Activated T-cell treated with anti-CD3 and anti-CD28 coated beads for 4 hours (primary cell): ENCODE measurements around the gene SLCO6A1.
"Not testable (repeated sequence)": the region's sequence is repeated elsewhere in the genome, so short reads cannot be mapped to it uniquely, and the experiment has no call there.

Experiments
- DNase-seq: peaks from one replicate; pipeline ENCODE4 v3.0.0-alpha.2; 2020

The SLCO6A1 gene, protein sequence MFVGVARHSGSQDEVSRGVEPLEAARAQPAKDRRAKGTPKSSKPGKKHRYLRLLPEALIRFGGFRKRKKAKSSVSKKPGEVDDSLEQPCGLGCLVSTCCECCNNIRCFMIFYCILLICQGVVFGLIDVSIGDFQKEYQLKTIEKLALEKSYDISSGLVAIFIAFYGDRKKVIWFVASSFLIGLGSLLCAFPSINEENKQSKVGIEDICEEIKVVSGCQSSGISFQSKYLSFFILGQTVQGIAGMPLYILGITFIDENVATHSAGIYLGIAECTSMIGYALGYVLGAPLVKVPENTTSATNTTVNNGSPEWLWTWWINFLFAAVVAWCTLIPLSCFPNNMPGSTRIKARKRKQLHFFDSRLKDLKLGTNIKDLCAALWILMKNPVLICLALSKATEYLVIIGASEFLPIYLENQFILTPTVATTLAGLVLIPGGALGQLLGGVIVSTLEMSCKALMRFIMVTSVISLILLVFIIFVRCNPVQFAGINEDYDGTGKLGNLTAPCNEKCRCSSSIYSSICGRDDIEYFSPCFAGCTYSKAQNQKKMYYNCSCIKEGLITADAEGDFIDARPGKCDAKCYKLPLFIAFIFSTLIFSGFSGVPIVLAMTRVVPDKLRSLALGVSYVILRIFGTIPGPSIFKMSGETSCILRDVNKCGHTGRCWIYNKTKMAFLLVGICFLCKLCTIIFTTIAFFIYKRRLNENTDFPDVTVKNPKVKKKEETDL

DNA sequence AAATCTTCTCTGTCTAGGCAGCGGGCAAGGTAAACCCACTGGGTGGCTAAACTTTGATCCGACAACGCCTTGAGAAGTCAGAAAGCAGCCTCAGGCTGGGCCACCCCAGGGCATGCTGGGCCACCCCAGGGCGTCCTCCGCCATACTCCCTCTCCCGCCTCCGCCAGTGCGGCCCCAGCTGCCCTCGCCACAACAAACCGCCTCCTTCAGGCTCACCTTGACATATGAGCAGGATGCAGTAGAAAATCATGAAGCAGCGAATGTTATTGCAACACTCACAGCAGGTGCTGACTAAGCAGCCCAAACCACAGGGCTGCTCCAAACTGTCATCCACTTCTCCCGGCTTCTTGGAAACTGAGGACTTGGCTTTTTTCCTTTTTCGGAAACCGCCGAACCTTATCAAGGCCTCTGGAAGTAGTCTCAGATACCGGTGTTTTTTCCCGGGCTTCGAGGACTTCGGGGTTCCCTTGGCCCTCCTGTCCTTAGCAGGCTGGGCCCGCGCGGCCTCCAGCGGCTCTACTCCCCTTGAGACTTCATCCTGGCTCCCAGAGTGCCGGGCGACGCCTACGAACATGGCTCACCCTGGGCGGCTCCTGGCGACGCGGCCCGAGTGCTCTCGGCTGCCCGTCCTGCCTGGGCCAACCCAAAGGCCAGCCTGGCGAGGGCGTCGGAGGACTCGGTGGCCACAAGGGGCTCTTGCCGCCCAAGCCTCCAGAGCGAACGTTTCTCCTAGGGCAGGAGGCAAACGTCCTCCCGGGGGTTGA, at the start of gene SLCO6A1:
Gene SLCO6A1 (minus strand): TSS at position 731 of the 764 bp plus-strand sequence. CDS start 157 bp downstream, at position 574.
- no peak for DNase-seq

GRCh38 chr5:102547141-102548035, 48.6 kb upstream of the SLCO6A1 start:
- DNase-seq, result no peak

- no peak for DNase-seq
Measured at GRCh38 chr5:102545175-102545574, 46.4 kb upstream of the SLCO6A1 start.

DNA sequence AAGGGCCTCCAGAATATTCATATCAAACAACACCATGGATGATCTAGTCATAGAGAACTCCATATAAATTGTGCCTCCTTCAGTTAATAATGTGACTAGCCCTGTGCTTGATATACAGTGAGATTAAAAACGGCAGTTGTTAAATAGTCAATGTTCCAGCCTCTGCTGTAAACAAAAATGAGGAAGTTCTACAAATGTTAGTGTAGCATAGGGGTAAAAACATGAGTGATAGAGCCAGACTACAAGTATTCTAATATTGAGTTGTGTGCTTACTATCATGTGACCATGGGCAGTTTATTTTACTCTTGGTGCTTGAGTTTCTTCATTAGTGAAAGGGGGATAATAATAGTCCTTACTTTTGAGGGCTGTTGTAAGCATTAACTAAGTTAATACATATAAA, 43.3 kb upstream of the SLCO6A1 start:
- DNase-seq, result no peak

GRCh38 chr5:102539996-102540728, 41.4 kb upstream of the SLCO6A1 start:
- DNase-seq, result no peak

DNA sequence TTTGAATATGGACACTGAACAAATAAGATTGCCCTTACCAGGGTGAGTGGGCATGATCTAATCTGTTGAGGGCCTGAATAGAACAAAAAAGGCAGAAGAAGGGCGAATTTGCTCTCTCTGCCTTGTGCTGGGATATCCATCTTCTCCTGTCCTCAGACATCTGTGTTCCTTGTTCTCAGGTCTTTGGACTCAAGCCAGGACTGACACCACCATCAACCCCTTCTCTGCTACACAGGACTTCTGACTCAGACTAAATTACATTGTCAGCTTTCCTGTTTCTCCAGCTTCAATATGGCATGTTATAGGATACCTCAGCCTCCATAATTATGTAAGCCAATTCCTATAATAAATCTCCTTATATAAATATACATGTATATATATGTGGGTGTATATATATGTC, 40.8 kb upstream of the SLCO6A1 start:
- DNase-seq, result no peak

DNA sequence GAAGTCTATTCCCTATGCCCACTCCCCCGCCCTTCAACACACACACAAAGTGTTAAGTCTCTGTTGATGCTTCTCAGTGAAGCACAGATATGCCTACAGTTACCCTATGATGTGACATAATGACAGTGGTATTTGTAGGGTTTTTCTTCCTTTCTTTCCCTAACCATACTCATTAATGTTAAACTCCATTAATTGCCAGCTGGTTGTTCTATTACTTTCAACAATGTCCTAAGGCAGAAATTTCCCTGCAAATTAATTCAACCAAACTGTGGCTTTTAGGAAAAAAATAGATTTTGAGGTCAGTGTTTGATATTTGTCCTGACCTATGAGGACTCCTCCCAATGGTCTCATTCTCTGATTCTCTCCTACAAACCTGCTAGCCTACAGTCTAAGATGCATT, 38.2 kb upstream of the SLCO6A1 start:
- DNase-seq, result no peak

GRCh38 chr5:102536323-102536928, 37.6 kb upstream of the SLCO6A1 start:
- no peak for DNase-seq

DNA sequence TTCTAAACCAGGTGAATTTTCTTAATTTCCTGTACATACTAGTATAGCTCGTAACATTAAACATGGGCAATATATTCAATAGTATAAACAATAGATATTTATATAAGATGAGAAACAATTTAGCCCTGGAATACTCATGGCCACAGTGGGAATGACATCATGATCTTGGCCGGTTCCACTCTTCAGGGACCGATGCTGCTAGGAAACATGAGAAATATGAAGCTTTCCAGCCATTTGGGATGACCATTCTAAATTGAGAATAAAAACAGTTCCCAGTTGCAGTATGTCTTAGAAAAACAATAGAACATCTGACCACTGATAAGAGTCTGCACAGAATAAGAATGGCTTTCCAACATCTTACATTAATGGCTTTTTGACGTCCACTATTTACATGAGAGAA, 33.3 kb upstream of the SLCO6A1 start:
- no peak for DNase-seq

DNA sequence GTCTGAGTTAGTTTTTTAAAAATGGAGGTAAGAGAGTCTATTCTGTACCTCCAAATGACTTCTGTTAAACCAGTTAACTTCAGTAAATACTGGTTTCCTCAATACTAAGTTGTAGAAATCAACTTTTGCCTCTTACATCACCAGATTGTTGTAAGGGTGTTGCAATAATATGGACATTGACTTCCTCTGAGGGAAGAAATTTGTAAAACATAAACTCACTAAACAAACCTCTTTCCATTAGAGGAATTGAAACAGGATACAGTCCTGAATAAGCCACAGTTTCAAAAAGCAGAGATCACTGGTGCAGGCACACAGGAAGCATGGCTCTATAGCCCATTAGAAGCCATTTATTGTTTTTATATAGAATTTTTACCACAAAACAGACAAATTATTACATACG, 32.7 kb upstream of the SLCO6A1 start:
- DNase-seq, result no peak

- no peak for DNase-seq
Measured at GRCh38 chr5:102529447-102529846, 30.6 kb upstream of the SLCO6A1 start.

- no peak for DNase-seq
Measured at GRCh38 chr5:102529031-102529430, 30.2 kb upstream of the SLCO6A1 start.

GRCh38 chr5:102528600-102528999, 29.8 kb upstream of the SLCO6A1 start:
- DNase-seq, result no peak

- DNase-seq, result no peak
Measured at GRCh38 chr5:102527547-102527946, 28.7 kb upstream of the SLCO6A1 start.

- DNase-seq, result no peak
Measured at GRCh38 chr5:102523541-102524175, 24.9 kb upstream of the SLCO6A1 start.

- DNase-seq, result no peak
Measured at GRCh38 chr5:102511666-102512065, 12.9 kb upstream of the SLCO6A1 start.

DNA sequence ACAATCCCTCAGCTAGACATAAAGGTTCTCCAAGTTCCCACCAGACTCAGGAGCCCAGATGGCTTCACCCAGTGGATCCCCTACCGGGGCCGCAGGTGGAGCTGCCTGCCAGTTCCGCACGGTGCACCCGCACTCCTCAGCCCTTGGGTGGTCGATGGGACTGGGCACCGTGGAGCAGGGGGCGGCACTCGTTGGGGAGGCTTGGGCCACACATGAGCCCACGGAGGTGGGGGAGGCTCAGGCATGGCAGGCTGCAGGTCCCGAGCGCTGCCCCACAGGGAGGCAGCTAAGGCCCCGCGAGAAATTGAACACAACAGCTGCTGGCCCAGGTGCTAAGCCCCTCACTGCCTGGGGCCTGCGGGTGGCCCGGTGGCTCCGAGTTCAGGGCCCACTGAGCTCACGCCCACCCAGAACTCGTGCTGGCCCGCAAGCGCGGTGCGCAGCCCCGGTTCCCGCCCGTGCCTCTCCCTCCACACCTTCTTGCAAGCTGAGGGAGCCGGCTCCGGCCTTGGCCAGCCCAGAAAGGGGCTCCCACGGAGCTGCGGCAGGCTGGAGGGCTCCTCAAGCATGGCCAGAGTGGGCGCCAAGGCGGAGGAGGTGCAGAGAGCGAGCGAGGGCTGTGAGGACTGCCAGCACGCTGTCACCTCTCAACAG, 7.4 kb downstream of the SLCO6A1 start:
- DNase-seq, result not testable (repeated sequence)

DNA sequence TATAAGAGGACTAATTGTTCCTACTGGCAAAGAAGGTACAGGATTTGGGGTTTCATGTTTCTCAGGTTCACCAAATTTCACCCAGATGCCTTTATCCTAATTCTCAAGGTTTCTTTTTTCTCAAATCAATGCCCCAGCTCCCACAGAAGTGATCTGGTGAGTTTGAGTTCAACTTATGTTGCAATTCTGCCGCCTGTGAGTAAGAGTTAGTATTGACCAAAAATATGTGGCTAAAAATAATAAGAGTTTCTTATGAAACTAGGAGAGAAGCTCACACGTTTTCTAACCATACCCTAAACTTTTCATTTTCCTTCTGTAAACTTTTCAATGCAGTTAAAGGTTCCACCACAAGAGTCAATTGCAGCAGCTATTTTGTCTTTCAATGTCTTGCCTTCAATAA, 15.1 kb downstream of the SLCO6A1 start:
- no peak for DNase-seq

- no peak for DNase-seq
Measured at GRCh38 chr5:102481054-102481715, 17.6 kb downstream of the SLCO6A1 start.

- DNase-seq, result no peak
Measured at GRCh38 chr5:102453716-102454115, 45.1 kb downstream of the SLCO6A1 start.
